ENCODE measurements around the gene PTGFR. TPM values are rescaled to one million over a fixed set of nuclear protein-coding genes. Genes with fewer than 3 reads are reported as not detected.

Gene PTGFR
- total and polyA plus RNA-seq, 2 of the 4 experiments (the other 2 are of a cell fraction): 1.7 to 5.4 TPM

GRCh38 chr1:78541479-78541878, 50.7 kb downstream of the PTGFR start:
- ChIA-PET POLR2A (ENCODE audit: unreplicated experiment) (no interaction called here), CTCF (interaction anchor here (0.6 kb wide), 1 partner anchor 56 kb away, joined by 4 read pairs; no protein-coding TSS in a partner anchor)
- H3K14ac ChIP-seq (replicated peaks; ENCODE audit: low read depth, low read length): no peak overlapping the region
- no peaks in the 10 kb centered on the region for H3K27me3 ChIP-seq (ENCODE audit: control insufficient read depth, insufficient read depth, low read length)
- no peak overlapping the region for H2BK20ac ChIP-seq (ENCODE audit: low read depth, low read length)
- no TSS peak for BruUV-seq (replicated peaks)
- in situ Hi-C loops (cut with MboI; ENCODE audit: low sequenced_read_pairs): no loop called here
- H3K4me1 ChIP-seq (ENCODE audit: control insufficient read depth, insufficient read depth, low read length): no peaks in the 10 kb centered on the region; the same call in 1 of the 2 replicates
- H3K79me1 ChIP-seq (ENCODE audit: low read depth in 1 of 2, low read length in 2 of 2): no peaks in the 10 kb centered on the region
- no peak overlapping the region for H2BK15ac ChIP-seq (ENCODE audit: low read depth, low read length)
- DNase-seq: no peak
- H3K4me3 ChIP-seq (ENCODE audit: insufficient read depth, low read depth, low read length): no peak overlapping the region
- H3K27ac ChIP-seq (ENCODE audit: insufficient read depth, low read length): no peak overlapping the region
- TF ChIP-seq CHD1 (IDR thresholded peaks at IDR 0.05; ENCODE audit: low read depth, low read length) (no peak), POLR2A (IDR thresholded peaks at IDR 0.05; ENCODE audit: low read depth, low read length) (no peak), MAFK (IDR thresholded peaks at IDR 0.05; ENCODE audit: low read depth, low read length) (no peak), USF2 (IDR thresholded peaks at IDR 0.05; ENCODE audit: low read depth, low read length) (no peak), MXI1 (IDR thresholded peaks at IDR 0.05; ENCODE audit: borderline replicate concordance, low read depth, low read length) (no peak), BHLHE40 (IDR thresholded peaks at IDR 0.05; ENCODE audit: low read depth, low read length) (no peak), RAD21 (IDR thresholded peaks at IDR 0.05; ENCODE audit: low read length) (no peak), FOS (IDR thresholded peaks at IDR 0.05; ENCODE audit: low read depth, low read length) (no peak)
- no peaks in the 10 kb centered on the region for H3K9me3 ChIP-seq (ENCODE audit: control insufficient read depth, insufficient read depth, low read length)
- no peak overlapping the region for H2AFZ ChIP-seq (replicated peaks; ENCODE audit: low read length, poor library complexity)
- H3K18ac ChIP-seq (ENCODE audit: low read depth, low read length): no peak overlapping the region
- H4K20me1 ChIP-seq (ENCODE audit: insufficient read depth, low read length): no peaks in the 10 kb centered on the region
- no peak overlapping the region for H2BK5ac ChIP-seq (ENCODE audit: low read depth, low read length, poor library complexity, severe bottlenecking)
- no peak overlapping the region for H3K56ac ChIP-seq (ENCODE audit: extremely low read depth, insufficient read depth, low read length)
- no peak overlapping the region for H2BK120ac ChIP-seq (ENCODE audit: low read depth, low read length)
- no peaks in the 10 kb centered on the region for H3K36me3 ChIP-seq (ENCODE audit: control insufficient read depth, insufficient read depth, low read length)
- H4K8ac ChIP-seq (ENCODE audit: low read depth in 2 of 2, low read length in 2 of 2): no peak overlapping the region
- no peak for ATAC-seq (ENCODE audit: low read depth)
- no peak overlapping the region for H3K23ac ChIP-seq (ENCODE audit: low read depth, low read length)
- no peak overlapping the region for H4K5ac ChIP-seq (ENCODE audit: low read depth, low read length)
- no peak overlapping the region for H3K4ac ChIP-seq (ENCODE audit: low read depth, low read length)
- no peak overlapping the region for H4K91ac ChIP-seq (ENCODE audit: insufficient read depth, low read depth, low read length)
- H2AK9ac ChIP-seq (replicated peaks; ENCODE audit: low read depth, low read length, poor library complexity): no peak overlapping the region
- no peak overlapping the region for H2AK5ac ChIP-seq (ENCODE audit: low read depth, low read length)
- intact Hi-C loops (cut with micrococcal nuclease): no loop called here
- dilution Hi-C loops (cut with HindIII; ENCODE audit: low sequenced_read_pairs, unreplicated experiment): no loop called here
- no peak overlapping the region for H3K9ac ChIP-seq (ENCODE audit: low read depth, low read length)
- H3K4me2 ChIP-seq (ENCODE audit: low read depth, low read length): no peak overlapping the region
- H3K9me1 ChIP-seq (ENCODE audit: insufficient read depth, low read length): no peaks in the 10 kb centered on the region

Measured in IMR-90 (cell line).